Measurements from ENCODE around the gene RGS7.
"Not testable (repeated sequence)": the region's sequence is repeated elsewhere in the genome, so short reads cannot be mapped to it uniquely, and the experiment has no call there.

The RGS7 gene

GRCh38 chr1:241063276-241063675 lies 293.7 kb downstream of the RGS7 start:
- no peak for DNase-seq

- DNase-seq: no peak
These were observed 295.9 kb downstream of the RGS7 start for GRCh38 chr1:241061062-241061461.

GRCh38 chr1:241048622-241049021 lies 308.4 kb downstream of the RGS7 start:
- DNase-seq: no peak

GRCh38 chr1:241045659-241046058 lies 311.3 kb downstream of the RGS7 start:
- no peak for DNase-seq

- no peak for DNase-seq
These were observed 322.6 kb downstream of the RGS7 start for GRCh38 chr1:241034203-241034936.

- DNase-seq: no peak
These were observed 332.2 kb downstream of the RGS7 start for GRCh38 chr1:241024834-241025233.

GRCh38 chr1:241022366-241022765 lies 334.6 kb downstream of the RGS7 start:
- DNase-seq: no peak

GRCh38 chr1:241020851-241021697 lies 335.9 kb downstream of the RGS7 start:
- DNase-seq: no peak

GRCh38 chr1:241012708-241013340 lies 344.2 kb downstream of the RGS7 start:
- DNase-seq: no peak

- no peak for DNase-seq
These were observed 349.3 kb downstream of the RGS7 start for GRCh38 chr1:241007668-241008067.

- DNase-seq: no peak
These were observed 357.2 kb downstream of the RGS7 start for GRCh38 chr1:240999826-241000225.

GRCh38 chr1:240998441-240999015 lies 358.5 kb downstream of the RGS7 start:
- DNase-seq: no peak

GRCh38 chr1:240998024-240998423 lies 359.0 kb downstream of the RGS7 start:
- no peak for DNase-seq

GRCh38 chr1:240993004-240993403 lies 364.0 kb downstream of the RGS7 start:
- DNase-seq: no peak

GRCh38 chr1:240991230-240991629 lies 365.8 kb downstream of the RGS7 start:
- DNase-seq: no peak

- DNase-seq: no peak
These were observed 369.1 kb downstream of the RGS7 start for GRCh38 chr1:240987928-240988327.

GRCh38 chr1:240985081-240985480 lies 371.9 kb downstream of the RGS7 start:
- DNase-seq: no peak

GRCh38 chr1:240980342-240980741 lies 376.7 kb downstream of the RGS7 start:
- no peak for DNase-seq

GRCh38 chr1:240976685-240977084 lies 380.3 kb downstream of the RGS7 start:
- no peak for DNase-seq

- no peak for DNase-seq
These were observed 383.1 kb downstream of the RGS7 start for GRCh38 chr1:240973875-240974274.

- not testable (repeated sequence) for DNase-seq
These were observed 384.9 kb downstream of the RGS7 start for GRCh38 chr1:240972059-240972458.

GRCh38 chr1:240970253-240970652 lies 386.8 kb downstream of the RGS7 start:
- no peak for DNase-seq

GRCh38 chr1:240968864-240969263 lies 388.1 kb downstream of the RGS7 start:
- no peak for DNase-seq
